ENCODE data around the gene TMEM170B.

TMEM170B gene

GRCh38 chr6:11537229-11538051 lies at the start of gene TMEM170B:
TMEM170B (plus strand) TSS chr6:11537749; CDS start chr6:11538278, 529 bp downstream.
- Histone ChIP-seq H3K9me3 (ENCODE audit: insufficient read depth, low read depth, low read length) (no peaks in the 10 kb centered on the region), H3K4me3 (ENCODE audit: low read length) (peak within 1 kb of the TSS; percentile 79), H3K9ac (ENCODE audit: low read depth, low read length) (peak within 1 kb of the TSS; percentile 43; the same call in 1 of the 2 replicates), H3K36me3 (ENCODE audit: insufficient read depth, low read depth, low read length) (no peaks in the 10 kb centered on the region), H3K27ac (ENCODE audit: low read length) (no peak within 1 kb of the TSS), H3K27me3 (ENCODE audit: insufficient read depth, low read length) (peaks cover 42% of the 10 kb centered on the region), H3K4me1 (ENCODE audit: insufficient read depth, low read length) (peaks cover 3% of the 10 kb centered on the region)

GRCh38 chr6:11490996-11491395 lies 46.6 kb upstream of the TMEM170B start:
- H3K27ac ChIP-seq (ENCODE audit: low read length) = no peak overlapping the region
- no peaks in the 10 kb centered on the region for H3K36me3 ChIP-seq (ENCODE audit: insufficient read depth, low read depth, low read length)
- no peaks in the 10 kb centered on the region for H3K27me3 ChIP-seq (ENCODE audit: insufficient read depth, low read length)
- peaks cover 9% of the 10 kb centered on the region; the same call in 1 of the 2 replicates for H3K4me1 ChIP-seq (ENCODE audit: insufficient read depth, low read length)
- no peak overlapping the region for H3K4me3 ChIP-seq (ENCODE audit: low read length)
- H3K9ac ChIP-seq (ENCODE audit: low read depth, low read length) = no peak overlapping the region
- H3K9me3 ChIP-seq (ENCODE audit: insufficient read depth, low read depth, low read length) = no peaks in the 10 kb centered on the region

GRCh38 chr6:11491596-11492463 lies 45.7 kb upstream of the TMEM170B start:
- H3K27ac ChIP-seq (ENCODE audit: low read length) = no peak overlapping the region

GRCh38 chr6:11492464-11493290 lies 44.9 kb upstream of the TMEM170B start:
- H3K4me3 ChIP-seq (ENCODE audit: low read length) = no peak overlapping the region
- 0 out of 2 replicates have a peak, but pooled peaks cover 7% of the 10 kb centered on the region for H3K4me1 ChIP-seq (ENCODE audit: insufficient read depth, low read length)
- H3K9ac ChIP-seq (ENCODE audit: low read depth, low read length) = no peak overlapping the region
- no peaks in the 10 kb centered on the region for H3K27me3 ChIP-seq (ENCODE audit: insufficient read depth, low read length)
- no peak overlapping the region for H3K27ac ChIP-seq (ENCODE audit: low read length)
- H3K9me3 ChIP-seq (ENCODE audit: insufficient read depth, low read depth, low read length) = no peaks in the 10 kb centered on the region
- no peaks in the 10 kb centered on the region for H3K36me3 ChIP-seq (ENCODE audit: insufficient read depth, low read depth, low read length)

More at GRCh38 chr6:11491596-11492463, 45.7 kb upstream of the TMEM170B start:
- Histone ChIP-seq H3K4me1 (ENCODE audit: insufficient read depth, low read length) (0 out of 2 replicates have a peak, but pooled peaks cover 7% of the 10 kb centered on the region), H3K9ac (ENCODE audit: low read depth, low read length) (no peak overlapping the region), H3K36me3 (ENCODE audit: insufficient read depth, low read depth, low read length) (no peaks in the 10 kb centered on the region), H3K4me3 (ENCODE audit: low read length) (no peak overlapping the region), H3K9me3 (ENCODE audit: insufficient read depth, low read depth, low read length) (no peaks in the 10 kb centered on the region), H3K27me3 (ENCODE audit: insufficient read depth, low read length) (no peaks in the 10 kb centered on the region)

- Histone ChIP-seq H3K27me3 (ENCODE audit: insufficient read depth, low read length) (no peaks in the 10 kb centered on the region), H3K9me3 (ENCODE audit: insufficient read depth, low read depth, low read length) (no peaks in the 10 kb centered on the region), H3K4me1 (ENCODE audit: insufficient read depth, low read length) (0 out of 2 replicates have a peak, but pooled peaks cover 7% of the 10 kb centered on the region), H3K27ac (ENCODE audit: low read length) (no peak overlapping the region), H3K9ac (ENCODE audit: low read depth, low read length) (no peak overlapping the region), H3K4me3 (ENCODE audit: low read length) (no peak overlapping the region), H3K36me3 (ENCODE audit: insufficient read depth, low read depth, low read length) (no peaks in the 10 kb centered on the region)
Measured at GRCh38 chr6:11493974-11494373, 43.6 kb upstream of the TMEM170B start.

GRCh38 chr6:11494786-11495564 lies 42.6 kb upstream of the TMEM170B start:
- H3K27me3 ChIP-seq (ENCODE audit: insufficient read depth, low read length) = no peaks in the 10 kb centered on the region
- H3K4me1 ChIP-seq (ENCODE audit: insufficient read depth, low read length) = 0 out of 2 replicates have a peak, but pooled peaks cover 7% of the 10 kb centered on the region
- H3K9me3 ChIP-seq (ENCODE audit: insufficient read depth, low read depth, low read length) = no peaks in the 10 kb centered on the region
- H3K4me3 ChIP-seq (ENCODE audit: low read length) = no peak overlapping the region
- no peaks in the 10 kb centered on the region for H3K36me3 ChIP-seq (ENCODE audit: insufficient read depth, low read depth, low read length)
- H3K27ac ChIP-seq (ENCODE audit: low read length) = no peak overlapping the region
- no peak overlapping the region for H3K9ac ChIP-seq (ENCODE audit: low read depth, low read length)

GRCh38 chr6:11495565-11496145 lies 41.9 kb upstream of the TMEM170B start:
- H3K4me3 ChIP-seq (ENCODE audit: low read length) = no peak overlapping the region
- no peaks in the 10 kb centered on the region for H3K27me3 ChIP-seq (ENCODE audit: insufficient read depth, low read length)
- H3K4me1 ChIP-seq (ENCODE audit: insufficient read depth, low read length) = 0 out of 2 replicates have a peak, but pooled peaks cover 7% of the 10 kb centered on the region
- no peak overlapping the region for H3K27ac ChIP-seq (ENCODE audit: low read length)
- H3K36me3 ChIP-seq (ENCODE audit: insufficient read depth, low read depth, low read length) = no peaks in the 10 kb centered on the region
- H3K9me3 ChIP-seq (ENCODE audit: insufficient read depth, low read depth, low read length) = no peaks in the 10 kb centered on the region
- no peak overlapping the region for H3K9ac ChIP-seq (ENCODE audit: low read depth, low read length)

- Histone ChIP-seq H3K4me1 (ENCODE audit: insufficient read depth, low read length) (0 out of 2 replicates have a peak, but pooled peaks cover 7% of the 10 kb centered on the region), H3K27ac (ENCODE audit: low read length) (no peak overlapping the region), H3K9me3 (ENCODE audit: insufficient read depth, low read depth, low read length) (no peaks in the 10 kb centered on the region), H3K4me3 (ENCODE audit: low read length) (no peak overlapping the region), H3K27me3 (ENCODE audit: insufficient read depth, low read length) (no peaks in the 10 kb centered on the region), H3K36me3 (ENCODE audit: insufficient read depth, low read depth, low read length) (no peaks in the 10 kb centered on the region), H3K9ac (ENCODE audit: low read depth, low read length) (no peak overlapping the region)
Measured at GRCh38 chr6:11496152-11497060, 41.1 kb upstream of the TMEM170B start.

GRCh38 chr6:11497107-11497506 lies 40.4 kb upstream of the TMEM170B start:
- no peak overlapping the region for H3K9ac ChIP-seq (ENCODE audit: low read depth, low read length)
- no peaks in the 10 kb centered on the region for H3K27me3 ChIP-seq (ENCODE audit: insufficient read depth, low read length)
- no peaks in the 10 kb centered on the region for H3K36me3 ChIP-seq (ENCODE audit: insufficient read depth, low read depth, low read length)
- H3K27ac ChIP-seq (ENCODE audit: low read length) = no peak overlapping the region
- H3K4me3 ChIP-seq (ENCODE audit: low read length) = no peak overlapping the region
- H3K4me1 ChIP-seq (ENCODE audit: insufficient read depth, low read length) = 0 out of 2 replicates have a peak, but pooled peaks cover 7% of the 10 kb centered on the region
- H3K9me3 ChIP-seq (ENCODE audit: insufficient read depth, low read depth, low read length) = no peaks in the 10 kb centered on the region

Data from iPS-20b (cell line).